ENCODE data around the gene PDE4D.

PDE4D gene

GRCh38 chr5:59151162-59151889 is 742.2 kb downstream of the PDE4D start:
- no peak for DNase-seq (ENCODE audit: low spot score)
- no peak for TF ChIP-seq CTCF (IDR thresholded peaks at IDR 0.05; ENCODE audit: extremely low read depth, missing control alignments)

- no peak for TF ChIP-seq CTCF (IDR thresholded peaks at IDR 0.05; ENCODE audit: extremely low read depth, missing control alignments)
- no peak for DNase-seq (ENCODE audit: low spot score)
Observed at GRCh38 chr5:59149827-59150226, 743.7 kb downstream of the PDE4D start.

GRCh38 chr5:59149271-59149670 is 744.3 kb downstream of the PDE4D start:
- no peak for DNase-seq (ENCODE audit: low spot score)
- TF ChIP-seq CTCF (IDR thresholded peaks at IDR 0.05; ENCODE audit: extremely low read depth, missing control alignments), result no peak

GRCh38 chr5:59146729-59147128 is 746.8 kb downstream of the PDE4D start:
- no peak for TF ChIP-seq CTCF (IDR thresholded peaks at IDR 0.05; ENCODE audit: extremely low read depth, missing control alignments)
- DNase-seq (ENCODE audit: low spot score), result no peak

- no peak for TF ChIP-seq CTCF (IDR thresholded peaks at IDR 0.05; ENCODE audit: extremely low read depth, missing control alignments)
- DNase-seq (ENCODE audit: low spot score), result peak; percentile 33
Observed at GRCh38 chr5:59143926-59144333, 749.6 kb downstream of the PDE4D start.

GRCh38 chr5:59142927-59143326 is 750.6 kb downstream of the PDE4D start:
- TF ChIP-seq CTCF (IDR thresholded peaks at IDR 0.05; ENCODE audit: extremely low read depth, missing control alignments), result no peak
- no peak for DNase-seq (ENCODE audit: low spot score)

- TF ChIP-seq CTCF (IDR thresholded peaks at IDR 0.05; ENCODE audit: extremely low read depth, missing control alignments), result no peak
- no peak for DNase-seq (ENCODE audit: low spot score)
Observed at GRCh38 chr5:59142138-59142537, 751.4 kb downstream of the PDE4D start.

All from GM20000 (cell line).